ENCODE data around the gene NUDT3. TPM values are rescaled to one million over a fixed set of nuclear protein-coding genes. Genes with fewer than 3 reads are reported as not detected.
"Not testable (repeated sequence)": the region's sequence is repeated elsewhere in the genome, so short reads cannot be mapped to it uniquely, and the experiment has no call there.

NUDT3 gene
- total and polyA plus RNA-seq, 3 experiments from 2014 or later, result 9.7 to 16.8 (median 16.6) TPM

DNA sequence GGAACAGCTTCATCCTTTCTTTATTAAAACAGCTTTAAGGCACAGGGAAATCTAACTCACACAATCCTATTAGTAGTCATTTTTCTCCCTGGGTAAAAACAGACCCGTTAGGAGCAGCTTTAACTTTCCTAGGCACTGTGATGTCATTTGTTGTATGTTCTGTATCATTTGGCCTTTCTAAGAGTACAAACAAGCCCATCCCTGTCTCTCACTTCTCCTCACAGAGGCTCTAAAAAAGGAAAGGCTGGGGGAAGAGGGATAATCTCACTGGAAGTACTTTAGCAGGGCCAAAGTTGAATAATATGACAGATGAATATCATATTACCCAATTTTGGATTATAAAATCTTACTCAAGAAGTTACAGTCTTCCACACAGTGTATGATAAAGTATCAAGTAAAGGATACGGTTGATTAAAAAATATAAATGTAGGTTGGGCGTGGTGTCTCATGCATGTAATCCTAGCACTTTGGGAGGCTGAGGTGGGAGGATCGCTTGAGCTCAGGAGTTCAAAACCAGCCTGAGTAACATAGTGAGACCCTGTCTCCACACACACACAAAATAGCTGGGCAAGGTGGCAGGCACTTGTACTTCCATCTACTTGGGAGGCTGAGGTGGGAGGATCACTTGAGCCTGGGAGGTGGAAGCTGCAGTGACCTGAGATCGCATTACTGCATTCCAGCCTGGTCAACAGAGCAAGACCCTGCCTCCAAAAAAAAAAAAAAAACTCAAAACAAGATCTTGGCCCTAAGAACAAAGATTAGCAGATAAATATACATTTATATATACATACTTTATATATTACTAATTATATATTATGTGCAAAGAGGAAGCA lies 7.9 kb downstream of the NUDT3 start:
- no peak for DNase-seq
- ChIA-PET POLR2A (no interaction called here), CTCF (no interaction called here)
- Histone ChIP-seq H3K27ac (ENCODE audit: low read depth, low read length) (no peak overlapping the region), H3K36me3 (ENCODE audit: insufficient read depth, low read length) (no peaks in the 10 kb centered on the region), H3K4me1 (ENCODE audit: insufficient read depth, low read length) (peaks cover 4% of the 10 kb centered on the region), H3K27me3 (ENCODE audit: insufficient read depth, low read length, poor library complexity, severe bottlenecking) (no peaks in the 10 kb centered on the region), H3K9me3 (ENCODE audit: low read length) (no peaks in the 10 kb centered on the region), H3K4me3 (ENCODE audit: low read length) (no peak overlapping the region)
- H3K27ac Mint-ChIP-seq, result no peak overlapping the region
- no peaks in the 10 kb centered on the region for H3K9me3 Mint-ChIP-seq
- peaks cover 23 to 59% (median 51%) of the 10 kb centered on the region in 3 donors for H3K4me1 Mint-ChIP-seq
- peaks cover 0 to 5% (median 3%) of the 10 kb centered on the region in 3 donors for H3K36me3 Mint-ChIP-seq
- H3K4me3 Mint-ChIP-seq, result no peak overlapping the region
- H3K27me3 Mint-ChIP-seq, result no peaks in the 10 kb centered on the region

DNA sequence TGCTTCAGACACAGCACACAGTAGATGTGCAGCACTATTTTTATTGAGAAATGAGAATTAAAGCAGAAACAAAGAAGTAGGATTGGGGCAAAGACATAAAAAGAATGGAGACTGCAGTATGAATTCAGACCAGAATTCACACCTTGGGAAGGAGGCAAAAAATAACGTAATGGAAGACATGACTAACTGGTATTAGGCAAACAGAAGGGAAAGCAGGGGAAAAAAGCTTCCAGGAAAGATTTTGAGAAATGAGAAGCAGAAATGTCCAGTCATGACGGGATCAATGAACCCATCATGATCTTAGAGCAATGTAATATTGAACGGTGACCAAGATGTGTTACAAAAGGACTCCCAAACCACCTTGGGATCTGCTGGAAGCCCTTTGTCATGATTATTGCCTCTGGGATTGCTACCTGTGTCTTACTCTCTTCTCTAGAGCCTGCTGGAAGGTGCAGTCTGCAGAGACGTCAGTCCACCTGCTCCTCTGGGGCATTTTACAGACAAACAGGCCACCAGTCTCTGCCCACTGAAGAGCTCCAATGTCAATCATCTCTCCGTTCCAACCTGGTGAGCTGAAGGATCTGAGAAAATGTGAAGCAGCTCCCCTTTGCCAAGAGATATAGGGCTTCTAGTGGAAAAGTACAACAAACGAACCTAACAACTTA lies 8.7 kb downstream of the NUDT3 start:
- no peaks in the 10 kb centered on the region for H3K36me3 ChIP-seq (ENCODE audit: insufficient read depth, low read length)
- POLR2A ChIA-PET, result no interaction called here
- DNase-seq, result no peak
- H3K9me3 ChIP-seq (ENCODE audit: low read length), result no peaks in the 10 kb centered on the region
- CTCF ChIA-PET, result no interaction called here
- H3K4me3 ChIP-seq (ENCODE audit: low read length), result no peak overlapping the region
- H3K4me1 ChIP-seq (ENCODE audit: insufficient read depth, low read length), result peaks cover 4% of the 10 kb centered on the region
- no peaks in the 10 kb centered on the region for H3K27me3 ChIP-seq (ENCODE audit: insufficient read depth, low read length, poor library complexity, severe bottlenecking)
- Mint-ChIP-seq H3K9me3 (no peaks in the 10 kb centered on the region), H3K36me3 (peaks cover 0 to 6% (median 3%) of the 10 kb centered on the region in 3 donors), H3K4me1 (peaks cover 22 to 54% (median 48%) of the 10 kb centered on the region in 3 donors), H3K4me3 (no peak overlapping the region), H3K27me3 (no peaks in the 10 kb centered on the region), H3K27ac (peak overlapping the region in 3 of 8 donors; percentile 30 to 48 (median 46))
- no peak overlapping the region for H3K27ac ChIP-seq (ENCODE audit: low read depth, low read length)

DNA sequence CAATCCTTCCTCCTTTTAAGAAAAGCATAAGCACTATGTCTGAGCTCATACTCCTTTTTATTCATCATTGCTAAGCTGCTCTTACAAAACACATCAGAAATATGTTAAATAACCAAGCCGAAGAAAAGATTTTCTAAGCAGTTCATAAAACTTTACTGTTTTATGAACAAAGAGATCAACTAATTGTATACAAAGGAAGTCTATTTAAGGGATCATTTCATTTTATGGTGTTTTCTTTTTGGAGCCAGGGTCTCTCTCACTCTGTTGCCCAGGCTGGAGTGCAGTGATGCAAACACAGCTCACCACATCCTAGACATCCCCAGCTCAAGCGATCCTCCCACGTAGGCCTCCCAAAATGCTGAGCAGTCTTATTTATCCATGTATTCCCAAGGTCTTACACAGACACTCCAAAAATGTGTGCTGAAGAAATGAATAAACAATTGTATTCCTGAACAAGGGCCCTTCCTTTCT lies 9.3 kb downstream of the NUDT3 start:
- H3K27ac Mint-ChIP-seq, result peak overlapping the region in 1 of 8 donors; percentile 48
- POLR2A ChIA-PET, result no interaction called here

DNA sequence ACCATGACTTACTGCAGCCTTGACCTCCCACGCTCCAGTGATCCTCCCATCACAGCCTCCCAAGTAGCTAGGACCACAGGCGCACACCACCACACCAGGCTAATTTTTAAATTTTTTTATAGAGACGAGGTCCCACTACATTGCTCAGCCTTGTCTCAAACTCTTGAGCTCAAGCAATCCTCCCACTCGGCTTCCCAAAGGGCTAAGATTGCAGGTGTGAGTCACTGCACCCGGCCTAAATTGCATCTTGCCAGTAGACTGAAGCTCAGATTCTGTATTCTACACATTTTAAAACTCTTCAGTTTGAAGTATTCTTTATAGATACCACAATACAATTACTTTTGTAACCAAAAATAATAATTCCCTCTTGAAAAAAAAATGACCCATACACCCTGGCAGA lies 11.4 kb downstream of the NUDT3 start:
- Mint-ChIP-seq H3K4me1 (peaks cover 17 to 35% (median 31%) of the 10 kb centered on the region in 3 donors), H3K4me3 (no peak overlapping the region), H3K9me3 (no peaks in the 10 kb centered on the region), H3K27me3 (no peaks in the 10 kb centered on the region), H3K27ac (no peak overlapping the region), H3K36me3 (peaks cover 0 to 8% (median 5%) of the 10 kb centered on the region in 3 donors)
- DNase-seq, result no peak
- no peaks in the 10 kb centered on the region for H3K9me3 ChIP-seq (ENCODE audit: low read length)
- POLR2A ChIA-PET, result interaction anchor here (0.6 to 0.7 kb wide), 2 partner anchors 11 to 87 kb away, joined by 4 to 7 read pairs; partner anchors contain the start of gene NUDT3
- no peaks in the 10 kb centered on the region for H3K36me3 ChIP-seq (ENCODE audit: insufficient read depth, low read length)
- H3K27me3 ChIP-seq (ENCODE audit: insufficient read depth, low read length, poor library complexity, severe bottlenecking), result no peaks in the 10 kb centered on the region
- H3K4me1 ChIP-seq (ENCODE audit: insufficient read depth, low read length), result peaks cover 4% of the 10 kb centered on the region
- no peak overlapping the region for H3K27ac ChIP-seq (ENCODE audit: low read depth, low read length)
- no peak overlapping the region for H3K4me3 ChIP-seq (ENCODE audit: low read length)
- CTCF ChIA-PET, result interaction anchor here (0.8 to 1.5 kb wide), 3 partner anchors 9 to 132 kb away, joined by 3 read pairs; partner anchors contain the start of gene NUDT3

More for the DNA sequence above, 9.3 kb downstream of the NUDT3 start:
- no peaks in the 10 kb centered on the region for H3K27me3 Mint-ChIP-seq
- Histone ChIP-seq H3K9me3 (ENCODE audit: low read length) (no peaks in the 10 kb centered on the region), H3K27ac (ENCODE audit: low read depth, low read length) (no peak overlapping the region), H3K27me3 (ENCODE audit: insufficient read depth, low read length, poor library complexity, severe bottlenecking) (no peaks in the 10 kb centered on the region), H3K4me1 (ENCODE audit: insufficient read depth, low read length) (peaks cover 4% of the 10 kb centered on the region), H3K36me3 (ENCODE audit: insufficient read depth, low read length) (no peaks in the 10 kb centered on the region), H3K4me3 (ENCODE audit: low read length) (no peak overlapping the region)
- H3K9me3 Mint-ChIP-seq, result no peaks in the 10 kb centered on the region
- H3K4me1 Mint-ChIP-seq, result peaks cover 23 to 51% (median 48%) of the 10 kb centered on the region in 3 donors
- CTCF ChIA-PET, result no interaction called here
- H3K4me3 Mint-ChIP-seq, result no peak overlapping the region
- DNase-seq, result no peak
- H3K36me3 Mint-ChIP-seq, result peaks cover 0 to 8% (median 5%) of the 10 kb centered on the region in 3 donors

DNA sequence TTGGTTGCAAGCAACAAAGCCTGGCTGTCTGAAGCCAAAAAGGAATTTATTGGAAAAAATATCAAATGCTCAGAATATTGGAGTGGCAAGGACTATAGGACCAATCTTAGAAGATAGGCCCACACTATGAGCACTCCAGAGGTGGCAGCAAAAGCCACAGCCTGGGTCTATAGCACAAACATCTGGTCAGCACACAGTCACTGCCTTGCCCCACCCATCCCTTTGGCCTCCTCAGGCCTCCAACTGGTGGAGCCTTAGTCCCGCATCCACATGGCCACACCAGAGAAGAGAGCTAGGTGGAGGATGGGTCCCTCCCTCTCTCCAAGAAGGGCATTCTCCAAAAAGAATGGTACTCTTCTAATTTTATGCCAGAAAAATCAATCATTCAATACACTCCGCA lies 14.0 kb downstream of the NUDT3 start:
- Histone ChIP-seq H3K27me3 (ENCODE audit: insufficient read depth, low read length, poor library complexity, severe bottlenecking) (no peaks in the 10 kb centered on the region), H3K9me3 (ENCODE audit: low read length) (no peaks in the 10 kb centered on the region), H3K4me1 (ENCODE audit: insufficient read depth, low read length) (no peaks in the 10 kb centered on the region), H3K4me3 (ENCODE audit: low read length) (no peak overlapping the region), H3K27ac (ENCODE audit: low read depth, low read length) (no peak overlapping the region), H3K36me3 (ENCODE audit: insufficient read depth, low read length) (no peaks in the 10 kb centered on the region)
- DNase-seq, result no peak
- peaks cover 10 to 17% (median 16%) of the 10 kb centered on the region in 3 donors for H3K4me1 Mint-ChIP-seq
- POLR2A ChIA-PET, result no interaction called here
- peaks cover 0 to 6% (median 3%) of the 10 kb centered on the region in 3 donors for H3K36me3 Mint-ChIP-seq
- CTCF ChIA-PET, result no interaction called here
- no peaks in the 10 kb centered on the region for H3K27me3 Mint-ChIP-seq
- H3K4me3 Mint-ChIP-seq, result no peak overlapping the region
- H3K27ac Mint-ChIP-seq, result peak overlapping the region in 1 of 8 donors; percentile 61
- no peaks in the 10 kb centered on the region for H3K9me3 Mint-ChIP-seq

GRCh38 chr6:34377984-34378383 lies 14.5 kb downstream of the NUDT3 start:
- no peaks in the 10 kb centered on the region for H3K27me3 Mint-ChIP-seq
- H3K27ac ChIP-seq (ENCODE audit: low read depth, low read length), result no peak overlapping the region
- H3K27ac Mint-ChIP-seq, result peak overlapping the region in 1 of 8 donors; percentile 61
- no peaks in the 10 kb centered on the region for H3K9me3 ChIP-seq (ENCODE audit: low read length)
- no peaks in the 10 kb centered on the region for H3K4me1 ChIP-seq (ENCODE audit: insufficient read depth, low read length)
- no peak overlapping the region for H3K4me3 Mint-ChIP-seq
- H3K9me3 Mint-ChIP-seq, result no peaks in the 10 kb centered on the region
- no peak for DNase-seq
- no peaks in the 10 kb centered on the region for H3K27me3 ChIP-seq (ENCODE audit: insufficient read depth, low read length, poor library complexity, severe bottlenecking)
- ChIA-PET CTCF (no interaction called here), POLR2A (no interaction called here)
- H3K4me1 Mint-ChIP-seq, result peaks cover 8 to 12% (median 12%) of the 10 kb centered on the region in 3 donors
- H3K36me3 ChIP-seq (ENCODE audit: insufficient read depth, low read length), result no peaks in the 10 kb centered on the region
- H3K36me3 Mint-ChIP-seq, result peaks cover 0 to 5% (median 3%) of the 10 kb centered on the region in 3 donors
- H3K4me3 ChIP-seq (ENCODE audit: low read length), result no peak overlapping the region

- H3K27me3 ChIP-seq (ENCODE audit: insufficient read depth, low read length, poor library complexity, severe bottlenecking); H3K27me3 Mint-ChIP-seq; H3K4me3 ChIP-seq (ENCODE audit: low read length); H3K27ac ChIP-seq (ENCODE audit: low read depth, low read length); H3K36me3 Mint-ChIP-seq; H3K9me3 Mint-ChIP-seq; POLR2A ChIA-PET; DNase-seq; H3K4me3 Mint-ChIP-seq; H3K4me1 ChIP-seq (ENCODE audit: insufficient read depth, low read length); H3K36me3 ChIP-seq (ENCODE audit: insufficient read depth, low read length); H3K9me3 ChIP-seq (ENCODE audit: low read length); H3K27ac Mint-ChIP-seq; CTCF ChIA-PET: not testable (repeated sequence)
- peaks cover 8 to 12% (median 12%) of the 10 kb centered on the region in 3 donors for H3K4me1 Mint-ChIP-seq
Observed at GRCh38 chr6:34377571-34377970, 14.9 kb downstream of the NUDT3 start.

DNA sequence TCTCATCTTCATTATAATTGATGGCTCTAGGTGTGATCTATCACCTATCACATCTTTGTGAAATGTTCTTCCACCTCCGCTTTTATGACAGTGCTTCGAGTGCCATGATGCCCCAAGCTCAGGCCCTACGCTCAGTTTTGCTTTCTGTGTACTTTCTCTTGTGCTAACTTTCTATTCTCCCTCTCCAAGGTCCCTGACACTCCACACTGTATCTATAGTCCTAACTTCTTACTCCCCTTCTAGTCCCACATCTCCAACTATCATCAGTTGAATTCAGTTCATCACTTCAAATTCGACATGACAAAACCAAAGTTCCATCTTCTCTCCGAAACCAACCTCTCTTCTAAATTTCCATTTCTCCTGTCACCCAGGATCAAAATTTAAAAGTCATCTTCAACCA lies 16.6 kb downstream of the NUDT3 start:
- Histone ChIP-seq H3K4me3 (ENCODE audit: low read length) (no peak overlapping the region), H3K9me3 (ENCODE audit: low read length) (no peaks in the 10 kb centered on the region), H3K36me3 (ENCODE audit: insufficient read depth, low read length) (no peaks in the 10 kb centered on the region), H3K4me1 (ENCODE audit: insufficient read depth, low read length) (no peaks in the 10 kb centered on the region), H3K27me3 (ENCODE audit: insufficient read depth, low read length, poor library complexity, severe bottlenecking) (no peaks in the 10 kb centered on the region), H3K27ac (ENCODE audit: low read depth, low read length) (no peak overlapping the region)
- Mint-ChIP-seq H3K4me3 (no peak overlapping the region), H3K9me3 (no peaks in the 10 kb centered on the region), H3K27me3 (no peaks in the 10 kb centered on the region), H3K27ac (no peak overlapping the region), H3K36me3 (peaks cover 0 to 6% (median 3%) of the 10 kb centered on the region in 3 donors), H3K4me1 (peaks cover 11 to 17% (median 15%) of the 10 kb centered on the region in 3 donors)
- ChIA-PET CTCF (no interaction called here), POLR2A (no interaction called here)
- no peak for DNase-seq
